A673 (cell line): Measurements from ENCODE around the gene FTO. TPM values are rescaled to one million over a fixed set of nuclear protein-coding genes. Genes with fewer than 3 reads are reported as not detected.

ENCODE experiments used
- BruUV-seq: library from RNA; stranded (reverse); fragments of 400-500 nt; replicated peaks from 2 replicates; lab custom pipeline; 2021; lab: Mats Ljungman, UMichigan
- CTCF ChIA-PET: fragments of 300-600 bp; sonication (Branson Sonifier 250); formaldehyde crosslinking; loops from one replicate; lab custom pipeline; 2022; ENCODE audit warnings: antibody characterized with exemption; lab: Charles Lee
- POLR2A ChIA-PET: fragments of 300-600 bp; sonication (Branson Sonifier 250); formaldehyde crosslinking; loops from one replicate; lab custom pipeline; 2022; ENCODE audit warnings: antibody characterized with exemption; ENCODE audit not compliant: low non-redundant PET; lab: Charles Lee
- DNase-seq: peaks from one replicate; pipeline ENCODE4 v3.0.0-alpha.2; 2015; ENCODE audit warnings: low spot score
- H3K27ac ChIP-seq: fragments of 200-600 bp; sonication (generic); 2 replicates; pipeline ENCODE4 v1.5.1; 2016; ENCODE audit warnings: mixed run types, low read depth, mild to moderate bottlenecking, mixed read lengths, antibody characterized with exemption, low read length; ENCODE audit not compliant: poor library complexity, severe bottlenecking
- H3K27me3 ChIP-seq: fragments of 200-600 bp; sonication (generic); replicated peaks from 2 replicates; pipeline ENCODE4 v1.6.1; 2017; ENCODE audit warnings: mixed run types, low read depth, mild to moderate bottlenecking, mixed read lengths, antibody characterized with exemption, low read length; ENCODE audit not compliant: insufficient read depth, poor library complexity
- H3K36me3 ChIP-seq: fragments of 200-600 bp; sonication (generic); 2 replicates; pipeline ENCODE4 v1.6.1; 2016; ENCODE audit warnings: mixed run types, mild to moderate bottlenecking, mixed read lengths, antibody characterized with exemption, low read length; ENCODE audit not compliant: insufficient read depth, poor library complexity, severe bottlenecking
- H3K4me1 ChIP-seq: fragments of 200-600 bp; sonication (generic); 2 replicates; pipeline ENCODE4 v1.6.1; 2017; ENCODE audit warnings: mixed run types, mild to moderate bottlenecking, mixed read lengths, antibody characterized with exemption, low read length; ENCODE audit not compliant: insufficient read depth, poor library complexity, severe bottlenecking
- H3K4me3 ChIP-seq: fragments of 200-600 bp; sonication (generic); 2 replicates; pipeline ENCODE4 v1.5.1; 2016; ENCODE audit warnings: low read depth, mixed run types, mild to moderate bottlenecking, mixed read lengths, low read length; ENCODE audit not compliant: poor library complexity, severe bottlenecking
- H3K9me3 ChIP-seq: fragments of 200-600 bp; sonication (generic); 2 replicates; pipeline ENCODE4 v1.6.1; 2016; ENCODE audit warnings: mixed run types, low read depth, mild to moderate bottlenecking, mixed read lengths, antibody characterized with exemption, low read length; ENCODE audit not compliant: poor library complexity, severe bottlenecking
- CTCF ChIP-seq: fragments of 300-800, 200-600 bp; sonication (generic); conservative IDR thresholded peaks from 2 replicates; pipeline ENCODE4 v1.5.1; 2017; ENCODE audit warnings: low read depth, mild to moderate bottlenecking, antibody characterized with exemption, low read length, moderate library complexity, mixed read lengths
- EZH2 ChIP-seq: fragments of 200-600 bp; sonication (generic); IDR thresholded peaks from 2 replicates; pipeline ENCODE4 v1.6.1; 2017; ENCODE audit warnings: borderline replicate concordance, low read depth, mild to moderate bottlenecking, mixed read lengths, antibody characterized with exemption, low read length; ENCODE audit not compliant: poor library complexity, severe bottlenecking
- intact Hi-C: fragments of 100-400 bp; cut with micrococcal nuclease; formaldehyde crosslinking; loops from one replicate; pipeline ENCODE4 v1.10.0; 2022; ENCODE audit not compliant: unreplicated experiment
- total RNA-seq: library from RNA; stranded (reverse); gene quantifications from 2 replicates; pipeline ENCODE4 v1.2.3, GENCODE V29; 2021

The FTO gene
- total RNA-seq, 1 experiment from 2014 or later = 73.4 TPM

- H3K9me3 ChIP-seq = no peaks in the 10 kb centered on the region
- POLR2A ChIA-PET = no interaction called here
- BruUV-seq = no TSS peak
- intact Hi-C loops = no loop called here
- no peaks in the 10 kb centered on the region for H3K36me3 ChIP-seq
- no peak for TF ChIP-seq CTCF
- no peak for TF ChIP-seq EZH2
- no peaks in the 10 kb centered on the region for H3K27me3 ChIP-seq
- CTCF ChIA-PET = no interaction called here
- no peaks in the 10 kb centered on the region for H3K4me1 ChIP-seq
- no peak for DNase-seq
- H3K27ac ChIP-seq = no peak overlapping the region
- H3K4me3 ChIP-seq = no peak overlapping the region
These were observed 281.0 kb downstream of the FTO start for GRCh38 chr16:53984936-53985335.

- no peaks in the 10 kb centered on the region for H3K9me3 ChIP-seq
- H3K4me3 ChIP-seq = no peak overlapping the region
- no TSS peak for BruUV-seq
- ChIA-PET CTCF (no interaction called here), POLR2A (interaction anchor here (0.7 kb wide), 1 partner anchor 415 kb away, joined by 3 read pairs; no protein-coding TSS in a partner anchor)
- no peaks in the 10 kb centered on the region for H3K36me3 ChIP-seq
- no peak for TF ChIP-seq CTCF
- intact Hi-C loops = no loop called here
- no peak for DNase-seq
- H3K27me3 ChIP-seq = no peaks in the 10 kb centered on the region
- no peak overlapping the region for H3K27ac ChIP-seq
- H3K4me1 ChIP-seq = no peaks in the 10 kb centered on the region
These were observed 281.9 kb downstream of the FTO start for GRCh38 chr16:53985861-53986260.

- Histone ChIP-seq H3K4me1 (peaks cover 7% of the 10 kb centered on the region), H3K4me3 (no peak overlapping the region), H3K36me3 (no peaks in the 10 kb centered on the region), H3K27ac (no peak overlapping the region), H3K9me3 (no peaks in the 10 kb centered on the region), H3K27me3 (no peaks in the 10 kb centered on the region)
- intact Hi-C loops = no loop called here
- DNase-seq = no peak
- BruUV-seq = no TSS peak
- ChIA-PET CTCF (interaction anchor here (0.6 kb wide), 1 partner anchor 1056 kb away, joined by 5 read pairs; no protein-coding TSS in a partner anchor), POLR2A (no interaction called here)
- no peak for TF ChIP-seq EZH2
- no peak for TF ChIP-seq CTCF
These were observed 282.8 kb downstream of the FTO start for GRCh38 chr16:53986793-53987192.
